Gastrocnemius medialis (tissue), 4 donors: ENCODE results near the gene ZNF470.

Experiments used
- CTCF ChIP-seq, 5 experiments: fragments of 450-650 bp in 3 of 5; fragments of 200-600 bp in 2 of 5; sonication (generic) in 2 of 5; IDR thresholded peaks in 4 of 5; conservative IDR thresholded peaks in 1 of 5; 1 replicate in 4 of 5; 2 replicates in 1 of 5; pipeline ENCODE4 v1.5.1; 2016 to 2019; ENCODE audit warnings: antibody characterized with exemption in 5 of 5, mild to moderate bottlenecking in 3 of 5, moderate library complexity in 3 of 5
- POLR2A ChIP-seq, 2 donors: fragments of 450-650 bp; IDR thresholded peaks; one replicate each; pipeline ENCODE4 v1.6.1; 2017; ENCODE audit warnings: antibody characterized with exemption in 2 of 2, mild to moderate bottlenecking in 2 of 2, moderate library complexity in 2 of 2

GRCh38 chr19:56562766-56563165, 4.5 kb upstream of the ZNF470 start:
- TF ChIP-seq CTCF (IDR thresholded peaks at IDR 0.05 in 4 of 5, conservative IDR thresholded peaks at IDR 0.05 in 1 of 5) (no peak), POLR2A (IDR thresholded peaks at IDR 0.05) (no peak)
